Karpas-422 (cell line): ENCODE measurements around the gene SMIM41. TPM values are rescaled to one million over a fixed set of nuclear protein-coding genes. Genes with fewer than 3 reads are reported as not detected.
"Not testable (repeated sequence)": the region's sequence is repeated elsewhere in the genome, so short reads cannot be mapped to it uniquely, and the experiment has no call there.

Experiments used
- DNase-seq: peaks from one replicate; pipeline ENCODE4 v3.0.0-alpha.2; 2015
- H2AFZ ChIP-seq: fragments of 200-600 bp; sonication (generic); 2 replicates; pipeline ENCODE4 v1.6.1; 2014; ENCODE audit warnings: antibody characterized with exemption, low read length, mixed read lengths
- H3K27ac ChIP-seq: fragments of 200-600 bp; sonication (generic); 2 replicates; pipeline ENCODE4 v1.5.1; 2014; ENCODE audit warnings: mild to moderate bottlenecking, low read length, moderate library complexity
- H3K27me3 ChIP-seq: fragments of 200-600 bp; sonication (generic); 2 replicates; pipeline ENCODE4 v1.6.1; 2014; ENCODE audit warnings: low read length, mixed read lengths
- H3K36me3 ChIP-seq: fragments of 200-600 bp; sonication (generic); 2 replicates; pipeline ENCODE4 v1.6.1; 2014; ENCODE audit warnings: low read length, mixed read lengths; ENCODE audit not compliant: insufficient read depth
- H3K4me1 ChIP-seq: fragments of 200-600 bp; sonication (generic); 2 replicates; pipeline ENCODE4 v1.6.1; 2014; ENCODE audit warnings: mild to moderate bottlenecking, low read length, mixed read lengths
- H3K4me2 ChIP-seq: fragments of 200-600 bp; sonication (generic); 2 replicates; pipeline ENCODE4 v1.6.1; 2014; ENCODE audit warnings: low read length, low read depth, mild to moderate bottlenecking; ENCODE audit not compliant: poor library complexity, severe bottlenecking
- H3K4me3 ChIP-seq: fragments of 200-600 bp; sonication (generic); 2 replicates; pipeline ENCODE4 v1.5.1; 2014; ENCODE audit warnings: mild to moderate bottlenecking, antibody characterized with exemption, low read length, mixed read lengths
- H3K79me2 ChIP-seq: fragments of 200-600 bp; sonication (generic); 2 replicates; pipeline ENCODE4 v1.6.1; 2014; ENCODE audit warnings: mild to moderate bottlenecking, low read length, mixed read lengths
- H3K9ac ChIP-seq: fragments of 200-600 bp; sonication (generic); 2 replicates; pipeline ENCODE4 v1.6.0; 2014; ENCODE audit warnings: low read length
- H3K9me2 ChIP-seq: fragments of 200-600 bp; sonication (generic), shearing (Covaris generic); replicated peaks from 2 replicates; pipeline ENCODE4 v1.6.0; 2014; ENCODE audit warnings: mild to moderate bottlenecking, low read length, moderate library complexity; ENCODE audit not compliant: insufficient read depth
- H3K9me3 ChIP-seq: fragments of 300-700, 200-600 bp; sonication (generic); 2 replicates; pipeline ENCODE4 v1.6.1; 2014; ENCODE audit warnings: low read length, mixed read lengths
- H4K20me1 ChIP-seq: fragments of 200-600 bp; sonication (generic); 2 replicates; pipeline ENCODE4 v1.6.1; 2014; ENCODE audit warnings: mild to moderate bottlenecking, antibody characterized with exemption, low read length, low read depth; ENCODE audit not compliant: insufficient read depth
- total RNA-seq: library from RNA; depleted of rRNA; stranded (reverse); fragments of >200 nt; shearing (Covaris generic); gene quantifications from 2 replicates; pipeline ENCODE4 v1.2.3, GENCODE V29; 2014; ENCODE audit warnings: low replicate concordance

Gene SMIM41
- total RNA-seq, 1 experiment from 2014 or later: 0.75 TPM

DNA sequence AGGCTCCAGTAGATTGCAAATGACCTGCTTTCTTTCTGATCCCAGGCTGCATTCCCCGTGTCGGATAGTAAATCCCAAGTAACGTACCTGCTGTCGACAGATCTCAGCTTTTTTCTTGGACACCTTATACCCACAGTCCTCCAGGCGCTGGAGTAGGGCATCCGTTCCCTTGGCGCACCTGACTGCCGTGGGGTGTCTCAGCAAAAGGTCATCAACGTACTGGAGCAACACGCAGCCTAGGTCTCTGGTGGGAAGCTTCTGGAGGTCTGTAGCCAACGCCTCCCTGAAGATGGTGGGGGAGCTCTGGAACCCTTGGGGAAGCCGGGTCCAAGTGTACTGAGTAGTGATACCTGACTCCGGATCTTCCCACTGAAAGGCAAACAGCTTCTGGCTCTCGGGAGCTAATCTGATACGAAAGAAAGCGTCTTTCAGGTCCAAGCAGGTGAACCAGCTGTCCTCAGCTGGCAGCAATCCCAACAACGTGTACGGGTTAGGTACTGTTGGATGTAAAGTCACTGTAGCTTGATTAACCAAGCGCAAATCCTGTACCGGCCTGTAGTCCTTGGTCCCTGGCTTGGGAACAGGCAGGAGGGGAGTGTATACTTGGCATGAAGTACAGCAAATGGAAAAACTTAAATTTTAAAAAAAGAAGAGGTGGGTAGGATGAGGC is 38.4 kb downstream of the SMIM41 start:
- H3K4me3 ChIP-seq: peak overlapping the region; percentile 59
- not testable (repeated sequence) for H3K9me3 ChIP-seq, H3K9me2 ChIP-seq, H3K79me2 ChIP-seq, H4K20me1 ChIP-seq, H3K36me3 ChIP-seq, H3K27me3 ChIP-seq
- peak; percentile 76 for DNase-seq
- 0 out of 2 replicates have a peak overlapping the region, but pooled peaks have one; percentile 69 for H2AFZ ChIP-seq
- H3K4me2 ChIP-seq: peak overlapping the region; percentile 75
- peaks cover 56% of the 10 kb centered on the region for H3K4me1 ChIP-seq
- peak overlapping the region; percentile 95 for H3K27ac ChIP-seq
- peak overlapping the region; percentile 58 for H3K9ac ChIP-seq

DNA sequence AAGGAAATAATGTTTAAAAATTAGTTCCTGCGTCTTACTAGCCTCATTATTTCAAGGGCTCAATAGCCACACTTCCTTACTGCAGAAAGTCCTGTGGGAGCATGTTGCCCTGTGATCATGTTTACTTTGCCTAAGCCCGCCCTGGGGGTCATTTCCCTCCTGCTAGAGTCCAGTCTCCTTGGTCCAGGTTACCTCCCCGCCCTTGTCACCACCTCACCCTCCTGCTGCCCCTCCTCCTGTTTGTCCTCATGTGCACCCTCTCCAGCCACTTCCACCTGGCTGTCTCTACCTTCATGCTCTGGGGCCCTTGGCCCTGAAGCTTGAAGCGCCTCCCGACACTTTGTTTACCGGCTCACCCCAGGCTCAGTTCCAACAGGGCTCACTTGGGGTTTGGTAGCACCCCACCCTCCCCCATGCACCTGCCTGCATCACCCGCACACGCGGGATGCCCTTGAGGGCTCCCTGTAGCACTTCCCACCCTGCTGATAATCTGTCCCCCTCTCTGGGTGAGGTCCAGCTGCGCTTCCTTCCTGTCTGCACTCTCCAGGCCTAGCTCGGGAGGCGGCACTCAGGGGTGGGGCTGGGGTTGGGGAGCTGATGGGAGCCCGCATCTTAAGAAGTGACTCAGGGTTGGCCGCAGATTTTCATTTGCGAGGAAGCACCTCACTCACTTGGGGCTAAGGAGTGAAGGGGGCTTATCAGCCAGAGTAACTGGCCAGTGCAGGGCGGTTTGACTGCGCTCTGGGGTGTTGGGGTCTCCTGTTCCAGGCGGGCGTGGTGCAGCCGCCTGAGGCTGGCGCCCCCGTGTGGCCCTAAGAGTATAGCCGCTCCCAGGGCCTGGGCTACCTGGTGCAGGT is 40.1 kb downstream of the SMIM41 start:
- no peaks in the 10 kb centered on the region for H3K9me3 ChIP-seq
- no peaks in the 10 kb centered on the region for H3K79me2 ChIP-seq
- H3K27me3 ChIP-seq: no peaks in the 10 kb centered on the region
- H4K20me1 ChIP-seq: no peaks in the 10 kb centered on the region
- H3K4me1 ChIP-seq: peaks cover 72% of the 10 kb centered on the region
- peak overlapping the region; percentile 75 for H3K4me2 ChIP-seq
- H3K9me2 ChIP-seq: no peaks in the 10 kb centered on the region
- peak overlapping the region; percentile 17; the same call in 1 of the 2 replicates for H2AFZ ChIP-seq
- peak; percentile 93 for DNase-seq
- H3K4me3 ChIP-seq: peak overlapping the region; percentile 39; the same call in 1 of the 2 replicates
- peak overlapping the region; percentile 95 for H3K27ac ChIP-seq
- H3K36me3 ChIP-seq: no peaks in the 10 kb centered on the region
- peak overlapping the region; percentile 58 for H3K9ac ChIP-seq

- peaks cover 75% of the 10 kb centered on the region for H3K4me1 ChIP-seq
- DNase-seq: peak; percentile 44
- H3K27me3 ChIP-seq: no peaks in the 10 kb centered on the region
- peak overlapping the region; percentile 76 for H2AFZ ChIP-seq
- no peaks in the 10 kb centered on the region for H3K36me3 ChIP-seq
- no peaks in the 10 kb centered on the region for H4K20me1 ChIP-seq
- H3K79me2 ChIP-seq: no peaks in the 10 kb centered on the region
- H3K9me3 ChIP-seq: no peaks in the 10 kb centered on the region
- no peaks in the 10 kb centered on the region for H3K9me2 ChIP-seq
- H3K27ac ChIP-seq: peak overlapping the region; percentile 95
- H3K4me2 ChIP-seq: peak overlapping the region; percentile 24
- peak overlapping the region; percentile 23; the same call in 1 of the 2 replicates for H3K4me3 ChIP-seq
- peak overlapping the region; percentile 43 for H3K9ac ChIP-seq
Measured at GRCh38 chr12:52120951-52121823, 41.7 kb downstream of the SMIM41 start.

DNA sequence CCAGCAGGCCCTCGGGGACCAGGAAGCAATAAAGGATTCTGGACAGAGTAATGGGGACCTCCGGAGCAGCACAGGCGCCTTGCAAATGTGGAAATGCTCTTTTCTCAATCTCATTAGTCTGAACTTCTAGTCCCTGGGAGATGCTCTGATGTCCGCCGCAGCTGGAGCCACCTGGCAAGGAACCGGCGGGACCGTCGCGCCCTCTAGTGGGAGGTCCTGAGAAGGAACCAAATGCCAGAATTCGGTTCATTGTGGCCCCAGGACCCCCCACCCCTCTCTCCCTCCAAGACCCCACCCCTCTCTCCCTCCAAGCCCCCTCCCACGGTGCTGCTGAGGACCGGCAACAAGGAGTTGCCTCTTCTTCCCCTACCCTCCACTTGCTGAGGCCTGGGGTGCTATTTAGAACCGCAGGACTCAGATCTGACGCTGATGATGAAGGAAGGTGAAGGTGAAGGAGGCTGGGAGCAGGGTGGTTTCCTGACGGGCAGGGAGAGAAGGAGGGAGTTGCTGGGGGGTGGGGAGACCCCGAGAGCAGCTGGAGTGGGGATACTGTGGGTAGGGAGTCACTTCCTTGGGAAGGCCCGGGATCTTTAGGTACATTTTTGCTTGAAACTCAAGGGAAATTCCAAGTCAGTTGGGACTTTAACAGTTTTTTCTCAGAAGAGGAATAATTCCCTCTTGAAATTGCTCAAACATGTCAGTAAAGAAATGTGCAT is 42.5 kb downstream of the SMIM41 start:
- DNase-seq: peak; percentile 93
- H3K36me3 ChIP-seq: no peaks in the 10 kb centered on the region
- no peaks in the 10 kb centered on the region for H3K27me3 ChIP-seq
- no peaks in the 10 kb centered on the region for H3K9me3 ChIP-seq
- peak overlapping the region; percentile 47 for H2AFZ ChIP-seq
- no peaks in the 10 kb centered on the region for H3K79me2 ChIP-seq
- H3K4me1 ChIP-seq: peaks cover 71% of the 10 kb centered on the region
- peak overlapping the region; percentile 23; the same call in 1 of the 2 replicates for H3K4me3 ChIP-seq
- H3K9ac ChIP-seq: peak overlapping the region; percentile 43
- H4K20me1 ChIP-seq: no peaks in the 10 kb centered on the region
- H3K9me2 ChIP-seq: no peaks in the 10 kb centered on the region
- peak overlapping the region; percentile 95 for H3K27ac ChIP-seq
- H3K4me2 ChIP-seq: peak overlapping the region; percentile 26

DNA sequence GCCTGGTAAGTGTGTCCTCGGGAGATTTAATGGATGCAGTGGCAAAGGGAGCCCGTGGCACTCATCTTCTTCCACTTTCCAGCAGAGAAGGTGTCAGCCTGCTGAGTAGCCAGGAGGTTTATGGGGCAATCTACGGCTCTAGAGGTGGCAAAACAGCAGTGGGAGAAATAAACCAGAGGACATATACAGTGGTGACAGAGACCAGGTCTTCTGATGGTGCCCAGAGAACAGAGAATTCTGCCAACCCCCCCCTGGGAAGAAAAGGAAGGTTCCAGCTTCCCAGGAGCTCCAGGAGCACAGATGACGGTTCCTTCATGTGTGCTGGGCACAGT is 43.0 kb downstream of the SMIM41 start:
- Histone ChIP-seq H3K4me1 (peaks cover 66% of the 10 kb centered on the region), H3K36me3 (no peaks in the 10 kb centered on the region), H4K20me1 (no peaks in the 10 kb centered on the region), H2AFZ (no peak overlapping the region), H3K9me3 (no peaks in the 10 kb centered on the region), H3K9me2 (no peaks in the 10 kb centered on the region), H3K27ac (peak overlapping the region; percentile 41; the same call in 1 of the 2 replicates), H3K4me2 (no peak overlapping the region), H3K79me2 (no peaks in the 10 kb centered on the region), H3K9ac (peak overlapping the region; percentile 29), H3K27me3 (no peaks in the 10 kb centered on the region), H3K4me3 (no peak overlapping the region)
- peak; percentile 45 for DNase-seq

GRCh38 chr12:52122904-52123303 is 43.4 kb downstream of the SMIM41 start:
- Histone ChIP-seq H2AFZ (no peak overlapping the region), H4K20me1 (no peaks in the 10 kb centered on the region), H3K9ac (no peak overlapping the region), H3K79me2 (no peaks in the 10 kb centered on the region), H3K27me3 (no peaks in the 10 kb centered on the region), H3K4me2 (no peak overlapping the region), H3K9me3 (no peaks in the 10 kb centered on the region), H3K27ac (0 out of 2 replicates have a peak overlapping the region, but pooled peaks have one; percentile 41), H3K36me3 (no peaks in the 10 kb centered on the region), H3K9me2 (no peaks in the 10 kb centered on the region), H3K4me1 (peaks cover 62% of the 10 kb centered on the region), H3K4me3 (no peak overlapping the region)
- DNase-seq: no peak

- Histone ChIP-seq H3K36me3 (no peaks in the 10 kb centered on the region), H3K4me1 (peaks cover 55% of the 10 kb centered on the region), H3K9ac (peak overlapping the region; percentile 64), H3K4me2 (peak overlapping the region; percentile 62), H3K9me3 (no peaks in the 10 kb centered on the region), H4K20me1 (no peaks in the 10 kb centered on the region), H3K27ac (peak overlapping the region; percentile 70), H3K27me3 (no peaks in the 10 kb centered on the region), H3K79me2 (no peaks in the 10 kb centered on the region), H3K9me2 (no peaks in the 10 kb centered on the region), H2AFZ (peak overlapping the region; percentile 7; the same call in 1 of the 2 replicates), H3K4me3 (0 out of 2 replicates have a peak overlapping the region, but pooled peaks have one; percentile 31)
- DNase-seq: peak; percentile 94
Measured at GRCh38 chr12:52123487-52124186, 44.1 kb downstream of the SMIM41 start.
